Stimulated activated naive CD4-positive, alpha-beta T cell (primary cell): ENCODE results near the gene NFIX.

Experiments
- DNase-seq, 6 experiments: peaks; one replicate each; lab custom pipeline; 2025; lab: John Stamatoyannopoulos, UW

NFIX gene

GRCh38 chr19:12987781-12988180, 7.5 kb upstream of the NFIX start:
- DNase-seq = no peak

GRCh38 chr19:12990431-12990830, 4.8 kb upstream of the NFIX start:
- DNase-seq = no peak

GRCh38 chr19:12990853-12991252, 4.4 kb upstream of the NFIX start:
- DNase-seq = no peak

GRCh38 chr19:12991296-12991695, 4.0 kb upstream of the NFIX start:
- DNase-seq = no peak

- no peak for DNase-seq
Observed at GRCh38 chr19:12992729-12993128, 2.5 kb upstream of the NFIX start.

- no peak for DNase-seq
Observed at GRCh38 chr19:12993562-12993961, 1.7 kb upstream of the NFIX start.

- peak in 2 of 6 experiments; percentile 19 to 20 for DNase-seq
Observed at GRCh38 chr19:12995596-12996405, 526 bp downstream of the NFIX start.

GRCh38 chr19:12996406-12997094, 1.3 kb downstream of the NFIX start:
- DNase-seq = no peak

- DNase-seq = peak in 1 of 6 experiments; percentile 26
Observed at GRCh38 chr19:12997179-12997966, 2.1 kb downstream of the NFIX start.

- no peak for DNase-seq
Observed at GRCh38 chr19:12997967-12998940, 3.0 kb downstream of the NFIX start.

- DNase-seq = no peak
Observed at GRCh38 chr19:13001166-13001501, 5.9 kb downstream of the NFIX start.

GRCh38 chr19:13001502-13002165, 6.4 kb downstream of the NFIX start:
- DNase-seq = no peak

GRCh38 chr19:13002166-13002898, 7.1 kb downstream of the NFIX start:
- no peak for DNase-seq

GRCh38 chr19:13003081-13003480, 7.8 kb downstream of the NFIX start:
- no peak for DNase-seq

- DNase-seq = no peak
Observed at GRCh38 chr19:13004273-13004672, 9.0 kb downstream of the NFIX start.

- no peak for DNase-seq
Observed at GRCh38 chr19:13005253-13005652, 10.0 kb downstream of the NFIX start.

- no peak for DNase-seq
Observed at GRCh38 chr19:13005861-13006370, 10.6 kb downstream of the NFIX start.

- no peak for DNase-seq
Observed at GRCh38 chr19:13006431-13007281, 11.4 kb downstream of the NFIX start.
